Endodermal cell (in vitro differentiated cells): ENCODE data around the gene SYNE1. TPM values are rescaled to one million over a fixed set of nuclear protein-coding genes. Genes with fewer than 3 reads are reported as not detected.

Source experiments
- DNase-seq: peaks from one replicate; pipeline ENCODE4 v3.0.0-alpha.2; 2017
- H3K27ac ChIP-seq: 2 replicates; pipeline ENCODE4 v1.5.1; 2013; ENCODE audit warnings: mild to moderate bottlenecking, low read depth, low read length, moderate library complexity
- H3K27me3 ChIP-seq: 2 replicates; pipeline ENCODE4 v1.6.1; 2013; ENCODE audit warnings: mild to moderate bottlenecking, low read length, moderate library complexity; ENCODE audit not compliant: insufficient read depth, control insufficient read depth, poor library complexity, severe bottlenecking
- H3K36me3 ChIP-seq: 2 replicates; pipeline ENCODE4 v1.7.0; 2013; ENCODE audit warnings: mild to moderate bottlenecking, low read length, moderate library complexity; ENCODE audit not compliant: control insufficient read depth, insufficient read depth
- H3K4me1 ChIP-seq: one replicate; pipeline ENCODE4 v1.7.0; 2013; ENCODE audit warnings: low read length; ENCODE audit not compliant: control insufficient read depth, insufficient read depth
- H3K4me3 ChIP-seq: 2 replicates; pipeline ENCODE4 v1.5.1; 2013; ENCODE audit warnings: mild to moderate bottlenecking, low read length, moderate library complexity
- H3K9ac ChIP-seq: 2 replicates; pipeline ENCODE4 v1.6.1; 2013; ENCODE audit warnings: mild to moderate bottlenecking, low read length, moderate library complexity; ENCODE audit not compliant: poor library complexity, severe bottlenecking; ENCODE audit errors: extremely low read depth
- H3K9me3 ChIP-seq: 2 replicates; pipeline ENCODE4 v1.6.1; 2013; ENCODE audit warnings: mild to moderate bottlenecking, low read length, moderate library complexity; ENCODE audit not compliant: control insufficient read depth
- H3K27ac Mint-ChIP-seq: 2 replicates; pipeline ENCODE4 v1.8.0; 2020; ENCODE audit warnings: mixed read lengths
- H3K27me3 Mint-ChIP-seq: 2 replicates; pipeline ENCODE4 v1.8.0; 2021; ENCODE audit warnings: mild to moderate bottlenecking, mixed read lengths; ENCODE audit not compliant: insufficient read depth
- H3K36me3 Mint-ChIP-seq: 2 replicates; pipeline ENCODE4 v1.8.0; 2020; ENCODE audit warnings: low read depth, mixed read lengths
- H3K4me1 Mint-ChIP-seq: 2 replicates; pipeline ENCODE4 v1.8.0; 2020; ENCODE audit warnings: mixed read lengths
- H3K4me3 Mint-ChIP-seq: 2 replicates; pipeline ENCODE4 v1.8.0; 2020; ENCODE audit warnings: mild to moderate bottlenecking, moderate library complexity, mixed read lengths
- H3K9me3 Mint-ChIP-seq: 2 replicates; pipeline ENCODE4 v1.8.0; 2020; ENCODE audit warnings: mild to moderate bottlenecking, mixed read lengths
- WGBS, 2 experiments: methylation state at CpG; one replicate each; pipeline versions ENCODE4 v1.1.5 to v1.1.7; 2013; ENCODE audit warnings: missing lambda C conversion rate in 2 of 2, mixed read lengths in 1 of 2; ENCODE audit not compliant: insufficient coverage in 1 of 2, insufficient read length in 1 of 2; 5-methylcytosine and 5-hydroxymethylcytosine counted together
- total RNA-seq, 2 donors: library from RNA; stranded (reverse); fragmentation: NEBNext Ultra II Directional in 1 of 2; extraction: Animal tissue kit (Norgen Biotek cat#: 25700) in 1 of 2; gene quantifications; 2 replicates in 1 of 2; 3 replicates in 1 of 2; pipeline ENCODE4 v1.2.1, GENCODE V29; 2021
- TF ChIP-seq, protein P1 (sequence below): fragments of 200-600 bp; sonication (generic); conservative IDR thresholded peaks from 2 replicates; pipeline ENCODE4 v1.5.0; 2021; ENCODE audit warnings: antibody characterized with exemption, mild to moderate bottlenecking

SYNE1 gene
- total RNA-seq, 2 donors from 2014 or later = 7.9 to 9.5 TPM

DNA sequence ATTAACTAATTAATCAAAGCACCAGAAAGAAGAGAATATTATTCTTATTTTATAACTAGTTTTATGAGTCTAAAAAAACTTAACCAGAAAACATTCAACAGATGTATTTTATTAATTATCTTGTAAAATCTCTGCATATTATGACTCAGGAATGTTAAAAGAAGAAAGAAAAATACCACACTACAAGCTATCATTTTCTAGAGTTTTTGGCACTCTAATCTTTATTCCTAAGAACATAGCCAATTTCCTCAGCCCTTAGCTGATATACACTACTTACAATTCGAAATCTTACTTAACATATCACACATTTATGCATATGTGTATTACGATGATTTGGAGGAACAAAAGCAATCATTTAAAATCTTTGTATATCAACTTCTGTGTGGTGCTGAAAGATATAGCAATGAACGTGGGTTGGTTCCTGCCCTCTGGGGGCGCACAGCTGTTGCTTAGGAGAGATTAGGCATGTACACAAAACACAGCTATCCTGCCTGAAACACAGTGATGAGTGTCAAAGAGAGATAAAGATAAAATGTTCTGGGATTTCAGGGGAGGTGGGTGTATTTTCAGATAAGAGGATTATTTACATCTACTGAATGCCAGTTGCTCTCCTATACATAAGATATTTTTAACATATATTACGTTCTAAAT lies 404.5 kb downstream of the SYNE1 start:
- Histone ChIP-seq H3K4me3 (peak overlapping the region; percentile 60), H3K27ac (no peak overlapping the region), H3K27me3 (no peaks in the 10 kb centered on the region), H3K4me1 (peaks cover 4% of the 10 kb centered on the region), H3K9me3 (no peaks in the 10 kb centered on the region), H3K9ac (no peak overlapping the region), H3K36me3 (peaks cover 15% of the 10 kb centered on the region)
- H3K36me3 Mint-ChIP-seq = peaks cover 2% of the 10 kb centered on the region
- no peak overlapping the region for H3K4me3 Mint-ChIP-seq
- H3K27ac Mint-ChIP-seq = peak overlapping the region; percentile 28
- 91% methylated on average over 4 of the region's 5 CpGs; no CpG with 5 or more reads in 1 of the 2 experiments for WGBS, 2 experiments
- H3K4me1 Mint-ChIP-seq = peaks cover 6% of the 10 kb centered on the region
- TF ChIP-seq, protein P1, sequence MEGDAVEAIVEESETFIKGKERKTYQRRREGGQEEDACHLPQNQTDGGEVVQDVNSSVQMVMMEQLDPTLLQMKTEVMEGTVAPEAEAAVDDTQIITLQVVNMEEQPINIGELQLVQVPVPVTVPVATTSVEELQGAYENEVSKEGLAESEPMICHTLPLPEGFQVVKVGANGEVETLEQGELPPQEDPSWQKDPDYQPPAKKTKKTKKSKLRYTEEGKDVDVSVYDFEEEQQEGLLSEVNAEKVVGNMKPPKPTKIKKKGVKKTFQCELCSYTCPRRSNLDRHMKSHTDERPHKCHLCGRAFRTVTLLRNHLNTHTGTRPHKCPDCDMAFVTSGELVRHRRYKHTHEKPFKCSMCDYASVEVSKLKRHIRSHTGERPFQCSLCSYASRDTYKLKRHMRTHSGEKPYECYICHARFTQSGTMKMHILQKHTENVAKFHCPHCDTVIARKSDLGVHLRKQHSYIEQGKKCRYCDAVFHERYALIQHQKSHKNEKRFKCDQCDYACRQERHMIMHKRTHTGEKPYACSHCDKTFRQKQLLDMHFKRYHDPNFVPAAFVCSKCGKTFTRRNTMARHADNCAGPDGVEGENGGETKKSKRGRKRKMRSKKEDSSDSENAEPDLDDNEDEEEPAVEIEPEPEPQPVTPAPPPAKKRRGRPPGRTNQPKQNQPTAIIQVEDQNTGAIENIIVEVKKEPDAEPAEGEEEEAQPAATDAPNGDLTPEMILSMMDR = peak; percentile 27
- no peak for DNase-seq
- no peaks in the 10 kb centered on the region for H3K9me3 Mint-ChIP-seq
- H3K27me3 Mint-ChIP-seq = no peaks in the 10 kb centered on the region

DNA sequence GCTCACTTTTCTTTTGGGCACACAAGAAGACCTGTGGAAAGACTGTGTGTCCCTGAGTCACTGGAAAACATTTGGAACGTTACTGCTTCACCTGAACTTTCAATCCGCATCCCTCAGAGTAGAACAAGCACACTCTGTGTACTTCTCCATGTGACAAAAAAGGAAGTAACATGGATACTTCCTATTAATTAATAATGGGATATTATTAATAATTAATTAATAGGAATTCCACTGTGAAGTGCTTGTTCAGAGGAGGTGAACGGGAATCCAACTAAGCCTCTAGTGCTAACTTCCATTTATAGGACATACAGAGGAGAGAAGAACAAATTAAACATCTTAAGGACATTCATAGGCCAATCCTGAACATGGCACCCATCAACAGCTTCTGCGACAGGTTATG lies 407.8 kb downstream of the SYNE1 start:
- 33 to 87% methylated on average over 1 to 4 of the region's 4 CpGs for WGBS, 2 experiments
- Mint-ChIP-seq H3K36me3 (peaks cover 2% of the 10 kb centered on the region), H3K4me1 (peaks cover 6% of the 10 kb centered on the region), H3K4me3 (no peak overlapping the region), H3K27me3 (no peaks in the 10 kb centered on the region), H3K27ac (no peak overlapping the region), H3K9me3 (no peaks in the 10 kb centered on the region)
- no peak overlapping the region for H3K27ac ChIP-seq
- H3K4me3 ChIP-seq = no peak overlapping the region
- H3K4me1 ChIP-seq = peaks cover 4% of the 10 kb centered on the region
- H3K36me3 ChIP-seq = peaks cover 16% of the 10 kb centered on the region
- no peak for DNase-seq
- H3K9ac ChIP-seq = no peak overlapping the region
- no peaks in the 10 kb centered on the region for H3K9me3 ChIP-seq
- TF ChIP-seq, protein P1 = no peak
- H3K27me3 ChIP-seq = no peaks in the 10 kb centered on the region

DNA sequence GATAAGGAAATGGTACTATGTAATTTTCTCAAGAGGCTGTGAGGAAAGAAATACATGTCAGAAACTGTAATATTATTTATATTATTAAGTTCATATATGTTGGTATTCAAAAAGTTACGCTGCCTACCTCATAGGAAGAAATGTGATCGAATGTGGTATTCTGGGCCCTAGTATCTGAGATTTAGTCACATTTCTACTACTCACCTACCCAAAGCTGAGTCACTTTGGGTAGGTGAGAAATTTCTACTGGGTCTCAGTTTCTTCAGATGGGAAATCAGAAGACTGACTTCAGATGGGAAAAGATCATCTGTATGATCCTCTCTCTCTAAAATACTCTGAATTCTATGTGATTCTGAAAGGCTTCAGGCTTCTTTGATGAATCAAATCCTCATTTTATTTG lies 411.0 kb downstream of the SYNE1 start:
- Histone ChIP-seq H3K27ac (no peak overlapping the region), H3K9ac (no peak overlapping the region), H3K9me3 (peaks cover 20% of the 10 kb centered on the region), H3K36me3 (peaks cover 41% of the 10 kb centered on the region), H3K27me3 (no peaks in the 10 kb centered on the region), H3K4me3 (no peak overlapping the region), H3K4me1 (no peaks in the 10 kb centered on the region)
- H3K9me3 Mint-ChIP-seq = peaks cover 13% of the 10 kb centered on the region
- no peaks in the 10 kb centered on the region for H3K27me3 Mint-ChIP-seq
- no CpG with 5 or more reads among the region's 2 CpGs for WGBS, 2 experiments
- no peak overlapping the region for H3K27ac Mint-ChIP-seq
- DNase-seq = no peak
- no peaks in the 10 kb centered on the region for H3K4me1 Mint-ChIP-seq
- H3K4me3 Mint-ChIP-seq = no peak overlapping the region
- TF ChIP-seq, protein P1 = no peak
- peaks cover 20% of the 10 kb centered on the region for H3K36me3 Mint-ChIP-seq
